Urothelium cell line (cell line): Measurements from ENCODE around the gene PCDHB2.
"Not testable (repeated sequence)": the region's sequence is repeated elsewhere in the genome, so short reads cannot be mapped to it uniquely, and the experiment has no call there.

Source experiments
- DNase-seq: peaks from one replicate; pipeline ENCODE4 v3.0.0; 2011; ENCODE audit warnings: low spot score, mixed read lengths
- FAIRE-seq: peaks from 2 replicates; lab custom pipeline; 2011; peaks lifted over from hg19 to GRCh38; lab: Jason Lieb, UNC

The PCDHB2 gene

GRCh38 chr5:141135718-141136266, 41.4 kb downstream of the PCDHB2 start:
- DNase-seq (no peak), FAIRE-seq (no peak)

DNA sequence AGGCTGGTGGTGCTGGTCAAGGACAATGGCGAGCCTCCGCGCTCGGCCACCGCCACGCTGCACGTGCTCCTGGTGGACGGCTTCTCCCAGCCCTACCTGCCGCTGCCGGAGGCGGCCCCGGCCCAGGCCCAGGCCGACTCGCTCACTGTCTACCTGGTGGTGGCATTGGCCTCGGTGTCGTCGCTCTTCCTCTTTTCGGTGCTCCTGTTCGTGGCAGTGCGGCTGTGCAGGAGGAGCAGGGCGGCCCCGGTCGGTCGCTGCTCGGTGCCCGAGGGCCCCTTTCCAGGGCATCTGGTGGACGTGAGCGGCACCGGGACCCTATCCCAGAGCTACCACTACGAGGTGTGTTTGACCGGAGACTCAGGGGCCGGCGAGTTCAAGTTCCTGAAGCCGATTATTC, 42.9 kb downstream of the PCDHB2 start:
- not testable (repeated sequence) for DNase-seq, FAIRE-seq
